Measurements from ENCODE around the gene ING2. TPM values are rescaled to one million over a fixed set of nuclear protein-coding genes. Genes with fewer than 3 reads are reported as not detected.
"Not testable (repeated sequence)": the region's sequence is repeated elsewhere in the genome, so short reads cannot be mapped to it uniquely, and the experiment has no call there.

The ING2 gene
- total RNA-seq, 4 donors from 2014 or later: 23.0 to 30.8 (median 25.0) TPM

- DNase-seq: no peak
- no peaks in the 10 kb centered on the region for H3K9me3 ChIP-seq
Measured at GRCh38 chr4:183478123-183478522, 26.7 kb upstream of the ING2 start.

DNA sequence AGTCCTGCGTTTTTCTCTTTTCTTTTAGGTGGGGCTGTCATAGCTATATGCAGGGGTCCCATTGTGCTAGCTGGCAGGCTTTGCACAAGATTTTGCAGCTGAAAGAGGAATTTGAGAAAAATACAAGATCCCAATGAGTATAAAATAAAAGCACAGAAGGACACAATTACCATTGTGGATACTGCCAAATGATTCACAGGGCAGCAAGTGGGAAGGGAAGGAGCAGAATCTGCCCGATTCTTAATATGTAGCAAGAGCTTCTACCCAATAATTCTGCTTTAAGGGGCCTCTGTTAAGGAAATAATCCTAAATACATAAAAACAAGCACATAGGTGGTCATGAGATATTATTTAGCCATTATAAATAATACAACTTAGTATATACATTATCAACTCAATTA is 25.9 kb upstream of the ING2 start:
- no peak overlapping the region for H3K27ac ChIP-seq
- no peak overlapping the region for H3K4me3 ChIP-seq
- TF ChIP-seq CTCF (IDR thresholded peaks at IDR 0.05) (no peak), POLR2A (IDR thresholded peaks at IDR 0.05) (no peak)
- H3K4me1 ChIP-seq: no peaks in the 10 kb centered on the region
- no peaks in the 10 kb centered on the region for H3K27me3 ChIP-seq
- DNase-seq: no peak
- H3K9me3 ChIP-seq: no peaks in the 10 kb centered on the region
- H3K36me3 ChIP-seq: no peaks in the 10 kb centered on the region

More at GRCh38 chr4:183478123-183478522, 26.7 kb upstream of the ING2 start:
- Histone ChIP-seq H3K4me3 (no peak overlapping the region), H3K27ac (no peak overlapping the region), H3K36me3 (no peaks in the 10 kb centered on the region), H3K4me1 (no peaks in the 10 kb centered on the region), H3K27me3 (no peaks in the 10 kb centered on the region)
- TF ChIP-seq POLR2A (IDR thresholded peaks at IDR 0.05): no peak
- TF ChIP-seq CTCF (IDR thresholded peaks at IDR 0.05): no peak

- H3K9me3 ChIP-seq, H3K27me3 ChIP-seq, H3K4me1 ChIP-seq, H3K36me3 ChIP-seq, DNase-seq, H3K4me3 ChIP-seq, H3K27ac ChIP-seq: not testable (repeated sequence)
Measured at GRCh38 chr4:183482515-183483095, 22.3 kb upstream of the ING2 start.

DNA sequence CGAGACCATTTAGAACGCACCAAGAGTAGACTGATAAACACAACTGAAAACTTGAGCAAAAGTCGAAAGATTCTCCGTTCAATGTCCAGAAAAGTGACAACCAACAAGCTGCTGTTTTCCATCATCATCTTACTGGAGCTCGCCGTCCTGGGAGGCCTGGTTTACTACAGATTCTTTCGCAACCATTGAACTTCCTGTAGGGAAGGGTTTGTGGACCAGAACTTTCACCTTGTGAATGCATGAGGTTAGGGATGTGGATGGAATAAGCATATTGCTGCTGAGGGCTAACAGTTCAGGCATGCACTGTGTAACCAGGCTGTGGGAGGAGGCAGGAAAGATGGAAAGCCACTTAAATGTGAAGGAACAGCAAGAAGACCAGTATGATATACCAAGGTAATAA is 20.9 kb upstream of the ING2 start:
- Histone ChIP-seq H3K4me1 (no peaks in the 10 kb centered on the region), H3K27me3 (no peaks in the 10 kb centered on the region), H3K4me3 (no peak overlapping the region), H3K36me3 (no peaks in the 10 kb centered on the region), H3K9me3 (no peaks in the 10 kb centered on the region), H3K27ac (no peak overlapping the region)
- DNase-seq: no peak
- TF ChIP-seq CTCF (IDR thresholded peaks at IDR 0.05) (no peak), POLR2A (IDR thresholded peaks at IDR 0.05) (no peak)

GRCh38 chr4:183485411-183486160 is 19.3 kb upstream of the ING2 start:
- Histone ChIP-seq H3K27ac (no peak overlapping the region), H3K36me3 (no peaks in the 10 kb centered on the region), H3K4me1 (no peaks in the 10 kb centered on the region), H3K4me3 (no peak overlapping the region), H3K9me3 (no peaks in the 10 kb centered on the region), H3K27me3 (no peaks in the 10 kb centered on the region)
- no peak for DNase-seq
- TF ChIP-seq POLR2A (IDR thresholded peaks at IDR 0.05): no peak
- TF ChIP-seq CTCF (IDR thresholded peaks at IDR 0.05): no peak

- Histone ChIP-seq H3K9me3 (no peaks in the 10 kb centered on the region), H3K4me3 (no peak overlapping the region), H3K27ac (no peak overlapping the region), H3K36me3 (no peaks in the 10 kb centered on the region), H3K4me1 (no peaks in the 10 kb centered on the region), H3K27me3 (no peaks in the 10 kb centered on the region)
- TF ChIP-seq CTCF (IDR thresholded peaks at IDR 0.05) (no peak), POLR2A (IDR thresholded peaks at IDR 0.05) (no peak)
- DNase-seq: no peak
Measured at GRCh38 chr4:183492791-183493222, 12.1 kb upstream of the ING2 start.
